ENCODE results near the gene NPM1. TPM values are rescaled to one million over a fixed set of nuclear protein-coding genes. Genes with fewer than 3 reads are reported as not detected.
A peak's percentile ranks its signal among the peaks of the same experiment; 100 is the strongest.
"Not testable (repeated sequence)": the region's sequence is repeated elsewhere in the genome, so short reads cannot be mapped to it uniquely, and the experiment has no call there.

Gene NPM1, protein sequence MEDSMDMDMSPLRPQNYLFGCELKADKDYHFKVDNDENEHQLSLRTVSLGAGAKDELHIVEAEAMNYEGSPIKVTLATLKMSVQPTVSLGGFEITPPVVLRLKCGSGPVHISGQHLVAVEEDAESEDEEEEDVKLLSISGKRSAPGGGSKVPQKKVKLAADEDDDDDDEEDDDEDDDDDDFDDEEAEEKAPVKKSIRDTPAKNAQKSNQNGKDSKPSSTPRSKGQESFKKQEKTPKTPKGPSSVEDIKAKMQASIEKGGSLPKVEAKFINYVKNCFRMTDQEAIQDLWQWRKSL
- total RNA-seq, result 666 TPM

DNA sequence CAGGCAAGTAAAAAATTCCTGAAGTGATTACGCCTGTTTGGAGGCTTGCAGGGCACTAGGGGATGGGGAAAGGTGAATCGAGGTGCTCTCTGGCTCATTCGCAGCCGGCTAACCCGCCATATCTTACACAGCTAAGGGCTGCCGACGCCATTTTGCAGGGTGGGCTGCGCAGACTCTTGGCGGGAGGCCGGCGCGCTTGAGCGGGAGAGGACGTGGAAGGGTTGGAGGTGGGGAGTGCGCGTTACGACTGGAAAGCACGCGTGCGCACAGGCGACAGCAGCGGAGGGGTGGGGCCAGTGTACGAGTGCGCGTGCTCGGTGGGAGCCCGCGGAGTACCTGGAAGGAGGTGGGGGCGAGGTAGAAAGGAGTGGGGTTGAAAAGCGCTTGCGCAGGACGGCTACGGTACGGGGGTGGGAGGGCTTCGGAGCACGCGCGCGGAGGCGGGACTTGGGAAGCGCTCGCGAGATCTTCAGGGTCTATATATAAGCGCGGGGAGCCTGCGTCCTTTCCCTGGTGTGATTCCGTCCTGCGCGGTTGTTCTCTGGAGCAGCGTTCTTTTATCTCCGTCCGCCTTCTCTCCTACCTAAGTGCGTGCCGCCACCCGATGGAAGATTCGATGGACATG, at the start of gene NPM1:
TSS of gene NPM1 (plus strand) at position 505 of the 625 bp plus-strand sequence. CDS start at position 605, 100 bp downstream.
- DNase-seq (ENCODE audit: low spot score), result peak; percentile 97

DNA sequence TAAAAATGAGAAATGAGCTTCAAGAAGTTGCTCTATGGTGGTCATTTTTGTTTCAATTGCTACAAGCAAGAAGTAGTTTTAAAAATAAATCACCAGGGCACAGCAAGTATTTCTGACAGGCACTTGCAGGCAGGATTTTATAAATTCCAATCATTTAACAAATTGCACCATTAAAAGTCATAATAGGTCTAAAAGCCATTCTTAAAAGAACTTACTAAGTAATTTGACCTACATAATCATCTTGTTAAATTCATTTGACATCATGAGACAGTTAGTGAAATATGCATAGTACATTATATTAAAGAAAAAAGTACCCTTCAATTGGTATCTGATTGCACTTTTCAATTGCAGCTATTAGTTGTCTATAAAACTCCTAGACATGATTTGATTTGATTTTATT, 47.6 kb upstream of the NPM1 start:
- DNase-seq (ENCODE audit: low spot score), result no peak

DNA sequence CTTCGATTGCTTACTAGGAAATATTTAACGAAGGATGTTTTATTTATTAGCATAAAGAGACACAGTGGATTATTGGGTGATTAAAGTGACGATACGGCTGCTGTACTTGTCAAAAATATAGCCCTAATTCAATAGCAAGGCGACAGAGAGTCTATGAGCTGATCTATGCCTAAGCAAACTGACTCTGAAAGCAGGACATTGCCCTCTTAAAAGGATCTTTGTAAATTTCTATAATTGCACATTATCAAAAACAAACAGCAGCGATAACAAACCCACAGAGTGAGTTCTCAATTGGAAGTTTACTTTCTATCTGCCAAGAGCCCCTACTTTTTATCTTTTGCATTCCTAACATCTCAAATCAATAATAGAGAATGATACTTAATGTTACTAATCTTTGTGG, 47.2 kb upstream of the NPM1 start:
- no peak for DNase-seq (ENCODE audit: low spot score)

DNA sequence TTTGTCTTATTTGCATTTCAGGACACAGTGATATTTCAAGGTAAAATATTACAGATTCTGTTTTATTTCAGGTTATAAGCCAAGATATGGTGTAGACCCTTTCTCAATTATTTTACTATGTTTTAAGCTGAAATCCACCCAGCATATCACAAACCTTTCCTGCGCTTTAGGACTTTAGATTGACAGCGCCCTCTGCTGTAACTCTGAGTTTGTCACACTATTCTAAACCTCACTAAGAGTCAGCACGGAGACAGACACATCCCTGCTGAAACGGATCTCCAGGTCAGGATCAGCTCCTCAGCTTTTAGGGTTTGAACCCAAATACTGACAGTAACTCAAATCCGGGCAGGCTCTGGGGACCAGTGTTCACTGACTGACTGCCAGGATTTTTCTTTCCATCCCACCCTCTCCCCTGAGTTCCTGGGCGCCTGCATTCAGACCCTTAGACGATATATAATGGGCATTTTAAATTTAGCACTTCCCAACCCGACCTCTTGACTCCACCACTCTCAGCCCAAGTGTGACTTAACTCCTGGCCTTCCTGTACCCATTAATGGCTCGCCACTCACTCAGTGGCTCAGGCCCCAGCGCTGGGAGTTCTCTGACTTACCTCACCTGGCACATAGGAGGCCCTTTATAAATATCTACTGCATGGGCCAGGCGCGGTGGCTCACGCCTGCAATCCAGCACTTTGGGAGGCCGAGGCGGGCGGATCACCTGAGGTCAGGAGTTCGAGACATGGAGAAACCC, 45.1 kb upstream of the NPM1 start:
- peak; percentile 38 for DNase-seq (ENCODE audit: low spot score)

DNA sequence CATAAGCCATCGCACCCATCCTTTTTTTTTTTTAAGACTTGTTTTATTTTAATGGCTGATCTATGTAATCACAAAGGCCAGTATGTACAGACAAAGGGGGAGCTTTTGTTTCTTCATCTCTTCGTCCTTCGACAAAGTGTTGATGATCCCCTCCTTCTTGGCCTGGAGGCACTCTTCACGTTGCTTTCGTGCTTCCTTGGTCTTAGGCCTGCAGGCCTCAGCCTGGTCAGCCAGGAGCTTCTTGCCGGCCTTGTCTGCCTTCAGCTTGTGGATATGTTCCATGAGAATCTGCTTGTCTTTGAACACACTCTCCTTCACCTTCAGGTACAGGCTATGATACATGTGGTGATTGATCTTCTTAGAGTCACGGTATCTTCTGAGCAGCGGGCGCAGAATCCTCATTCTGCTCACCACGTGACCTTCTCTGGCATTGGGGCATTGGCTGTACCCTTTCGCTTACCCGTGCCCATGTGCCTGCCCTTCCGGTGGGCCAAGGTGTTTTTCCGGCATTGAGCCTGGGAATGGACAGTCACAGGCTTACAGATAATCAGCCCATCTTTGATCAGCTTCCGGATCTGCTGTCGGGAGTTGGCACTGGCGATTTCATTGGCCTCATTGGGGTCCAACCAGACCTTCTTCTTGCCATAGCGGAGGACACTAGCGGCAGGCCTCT, 42.6 kb upstream of the NPM1 start:
- no peak for DNase-seq (ENCODE audit: low spot score)

DNA sequence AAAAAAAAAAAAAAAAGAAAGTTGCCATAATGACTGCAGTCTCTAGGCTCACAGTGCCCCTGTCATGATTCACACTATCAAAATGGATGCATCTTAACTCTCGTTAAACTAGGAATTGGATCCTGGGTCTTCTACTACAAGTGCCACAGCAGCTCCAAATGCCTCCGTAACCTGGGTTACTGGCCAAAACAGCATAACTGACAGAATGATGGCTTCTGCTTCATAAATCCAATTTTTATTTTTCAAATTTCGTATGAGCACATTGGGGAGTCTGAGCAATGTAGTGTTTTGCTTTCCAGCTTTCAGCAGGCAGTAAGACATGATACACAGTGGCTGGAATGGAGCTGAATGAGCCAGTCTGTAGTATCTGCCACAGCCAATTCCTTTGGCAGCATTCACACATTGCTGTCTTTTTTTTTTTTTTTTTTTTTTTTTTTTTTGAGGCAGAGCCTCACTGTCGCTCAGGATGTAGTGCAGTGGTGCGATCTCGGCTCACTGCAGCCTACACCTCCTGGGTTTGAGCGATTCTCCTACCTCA, 36.0 kb upstream of the NPM1 start:
- no peak for DNase-seq (ENCODE audit: low spot score)

DNA sequence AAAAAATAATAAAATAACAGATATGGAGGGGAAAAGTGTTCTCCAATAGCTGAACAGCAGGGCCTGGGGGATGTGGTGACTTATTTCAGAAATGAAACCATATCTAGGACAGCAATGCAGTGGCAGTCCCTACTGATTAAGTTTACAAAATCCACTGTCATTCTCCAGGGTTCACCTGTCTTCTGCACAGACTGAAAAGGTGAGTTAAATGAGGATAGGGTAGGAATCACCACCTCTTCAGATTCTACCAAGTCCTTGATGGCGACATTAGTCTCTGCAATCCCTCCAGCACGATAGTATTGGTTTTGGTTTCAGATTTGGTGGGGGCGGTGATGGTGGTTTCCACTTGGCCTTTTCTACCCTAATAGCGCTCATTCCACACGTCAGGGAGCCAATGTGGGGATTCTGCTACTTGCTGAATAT, 32.3 kb upstream of the NPM1 start:
- no peak for DNase-seq (ENCODE audit: low spot score)

DNA sequence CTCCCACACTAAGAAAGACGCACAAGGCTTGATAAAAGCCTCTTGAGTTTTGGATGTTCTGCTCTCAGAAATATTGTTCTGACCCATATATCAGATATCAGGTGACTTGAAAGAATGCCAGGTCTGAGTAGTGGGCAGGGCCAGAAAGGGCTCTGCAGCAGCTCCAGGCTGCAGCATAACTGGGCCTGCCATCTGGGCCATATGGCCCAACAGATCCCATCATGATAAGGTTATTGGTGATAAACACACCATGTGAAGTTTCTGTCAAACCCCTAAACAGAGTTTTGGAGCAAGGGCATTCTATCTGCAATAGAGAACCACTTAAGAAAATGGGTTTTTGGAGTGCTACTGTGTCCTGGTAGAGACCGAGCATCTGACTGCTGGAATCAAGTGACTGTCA, 29.8 kb upstream of the NPM1 start:
- DNase-seq (ENCODE audit: low spot score), result no peak

DNA sequence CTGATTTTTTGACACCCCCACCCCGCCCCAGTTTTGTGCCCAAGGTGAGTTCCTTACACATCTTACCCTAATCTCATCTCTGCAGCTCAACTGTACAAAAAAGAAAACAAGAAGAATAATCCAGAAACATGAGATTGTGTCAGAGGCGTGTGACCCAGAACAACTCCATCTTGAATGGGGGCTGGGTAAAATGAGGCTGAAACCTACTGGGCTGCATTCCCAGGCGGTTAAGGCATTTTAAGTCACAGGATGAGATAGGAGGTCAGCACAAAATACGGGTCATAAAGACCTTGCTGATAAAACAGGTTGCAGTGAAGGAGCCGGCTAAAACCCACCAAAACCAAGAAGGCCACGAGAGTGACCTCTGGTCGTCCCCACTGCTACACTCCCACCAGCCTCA, 26.5 kb upstream of the NPM1 start:
- not testable (repeated sequence) for DNase-seq (ENCODE audit: low spot score)

DNA sequence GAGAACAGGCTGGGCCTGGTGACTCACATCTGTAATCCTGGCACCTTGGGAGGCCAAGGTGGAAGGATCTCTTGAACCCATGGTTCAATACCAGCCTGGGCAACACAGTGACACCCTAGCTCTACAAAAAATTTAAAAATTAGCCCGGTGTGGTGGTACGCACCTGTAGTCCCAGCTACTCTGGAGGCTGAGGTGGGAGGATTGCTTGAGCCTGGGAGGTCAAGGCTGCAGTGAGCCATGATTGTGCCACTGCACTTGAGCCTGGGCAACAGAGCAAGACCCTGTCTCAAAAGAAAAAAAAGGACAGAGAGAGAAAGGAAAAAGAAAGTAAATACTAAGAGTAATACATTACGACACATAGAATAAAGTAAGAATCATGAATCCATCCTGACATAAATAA, 24.4 kb upstream of the NPM1 start:
- not testable (repeated sequence) for DNase-seq (ENCODE audit: low spot score)

DNA sequence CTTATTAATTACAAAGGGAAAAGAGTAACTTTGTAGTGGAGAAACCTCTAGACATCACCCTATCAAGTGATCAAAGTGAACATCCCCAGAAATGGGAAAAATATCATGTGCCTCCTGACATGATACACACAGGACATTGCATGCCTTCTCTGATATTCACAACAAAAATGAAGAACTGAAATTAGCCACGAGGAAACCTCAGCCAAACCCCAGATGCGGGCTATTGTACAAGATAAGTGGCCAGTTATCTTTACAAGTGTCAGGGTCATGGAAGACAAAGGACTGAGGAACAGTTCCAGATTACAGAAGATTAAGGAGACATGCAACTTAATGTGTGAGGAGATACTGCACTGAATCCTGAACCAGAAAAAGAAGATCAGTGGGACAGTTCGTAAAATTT, 23.8 kb upstream of the NPM1 start:
- no peak for DNase-seq (ENCODE audit: low spot score)

DNA sequence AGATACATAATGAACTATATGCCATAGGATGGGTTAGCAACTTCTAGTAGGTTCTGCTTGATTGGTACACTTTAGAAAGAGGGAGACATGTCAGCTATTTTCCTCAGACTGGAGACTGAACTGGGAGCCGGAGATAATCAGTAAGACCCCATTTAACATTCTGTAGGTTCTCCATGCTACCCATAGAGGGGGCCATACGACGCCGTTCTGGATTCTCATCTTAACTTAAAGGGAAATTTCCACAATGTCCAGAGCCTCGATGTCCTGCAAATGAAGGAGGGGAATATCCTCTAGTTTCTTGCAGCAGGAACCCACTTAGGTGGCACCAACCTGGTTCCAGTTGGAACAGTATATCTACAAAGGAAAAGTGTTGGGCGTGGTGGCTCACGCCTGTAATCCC, 22.3 kb upstream of the NPM1 start:
- no peak for DNase-seq (ENCODE audit: low spot score)

DNA sequence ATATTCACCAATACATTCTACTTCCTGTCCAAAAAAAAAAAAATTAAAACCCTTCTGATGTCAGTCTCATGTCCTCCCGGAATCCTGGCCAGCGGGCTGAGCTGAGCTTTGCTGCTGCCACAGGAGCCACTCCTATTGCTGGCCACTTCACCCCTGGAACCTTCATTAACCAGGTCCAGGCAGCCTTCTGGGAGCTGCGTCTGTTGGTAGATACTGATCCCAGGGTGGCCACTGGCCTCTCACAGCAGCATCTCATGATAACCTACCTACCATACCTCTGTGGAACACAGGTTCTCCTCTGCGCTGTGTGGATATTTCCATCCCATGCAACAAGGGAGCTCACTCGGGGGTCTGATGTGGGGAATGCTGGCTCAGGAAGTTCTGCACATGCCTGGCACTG, 21.0 kb upstream of the NPM1 start:
- no peak for DNase-seq (ENCODE audit: low spot score)

DNA sequence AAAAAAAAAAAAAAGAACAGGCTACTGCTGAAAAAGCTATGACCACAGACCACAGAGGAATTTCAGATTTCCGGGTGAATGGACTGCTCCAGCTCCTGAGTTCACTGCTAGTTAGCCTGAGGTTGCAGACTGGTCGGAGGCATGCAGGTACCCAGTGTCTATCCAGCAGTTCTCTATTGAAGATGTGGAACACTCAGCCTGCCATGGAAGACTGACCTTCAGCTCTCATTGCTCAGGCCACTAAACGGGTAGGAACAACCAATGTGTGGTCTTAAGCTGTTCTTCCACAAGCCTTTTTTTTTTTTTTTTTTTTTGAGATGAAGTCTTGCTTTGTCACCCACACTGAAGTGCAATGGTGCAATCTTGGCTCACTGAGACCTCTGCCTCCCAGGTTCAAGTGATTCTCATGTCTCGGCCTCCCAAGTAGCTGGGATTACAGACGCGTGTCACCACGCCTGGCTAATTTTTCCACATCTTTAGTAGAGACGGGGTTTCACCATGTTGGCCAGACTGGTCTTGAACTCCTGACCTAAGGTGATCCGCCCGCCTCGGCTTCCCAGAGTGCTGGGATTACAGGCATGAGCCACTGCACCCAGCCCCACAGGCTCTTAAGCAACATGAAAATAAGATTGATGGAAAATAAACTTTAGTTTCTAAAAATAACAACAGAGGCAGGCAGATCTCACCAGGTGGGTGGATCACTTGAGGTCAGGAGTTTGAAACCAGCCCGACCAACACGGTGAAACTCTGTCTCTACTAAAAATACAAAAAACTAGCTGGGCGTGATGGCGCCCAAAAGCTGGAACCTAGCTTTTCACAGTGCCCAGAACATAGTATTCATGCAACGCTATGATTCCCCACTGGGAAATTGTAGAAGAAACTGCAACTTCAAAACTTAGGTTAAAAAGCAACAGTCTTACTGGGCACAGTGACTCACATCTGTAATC, 20.0 kb upstream of the NPM1 start:
- no peak for DNase-seq (ENCODE audit: low spot score)

DNA sequence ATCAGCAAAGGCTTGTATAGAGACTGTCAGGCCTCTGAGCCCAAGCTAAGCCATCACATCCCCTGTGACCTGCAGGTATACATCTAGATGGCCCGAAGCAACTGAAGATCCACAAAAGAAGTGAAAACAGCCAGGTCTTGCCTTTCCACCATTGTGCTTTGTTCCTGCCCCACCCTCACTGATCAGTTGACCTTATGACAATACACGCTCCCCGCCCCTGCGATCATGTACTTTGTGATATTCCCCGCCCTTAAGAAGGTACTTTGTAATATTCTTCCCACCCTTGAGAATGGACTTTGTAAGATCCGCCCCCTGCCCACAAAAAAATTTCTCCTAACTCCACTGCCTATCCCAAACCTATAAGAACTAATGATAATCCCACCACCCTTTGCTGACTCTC, 18.6 kb upstream of the NPM1 start:
- DNase-seq (ENCODE audit: low spot score), result no peak

DNA sequence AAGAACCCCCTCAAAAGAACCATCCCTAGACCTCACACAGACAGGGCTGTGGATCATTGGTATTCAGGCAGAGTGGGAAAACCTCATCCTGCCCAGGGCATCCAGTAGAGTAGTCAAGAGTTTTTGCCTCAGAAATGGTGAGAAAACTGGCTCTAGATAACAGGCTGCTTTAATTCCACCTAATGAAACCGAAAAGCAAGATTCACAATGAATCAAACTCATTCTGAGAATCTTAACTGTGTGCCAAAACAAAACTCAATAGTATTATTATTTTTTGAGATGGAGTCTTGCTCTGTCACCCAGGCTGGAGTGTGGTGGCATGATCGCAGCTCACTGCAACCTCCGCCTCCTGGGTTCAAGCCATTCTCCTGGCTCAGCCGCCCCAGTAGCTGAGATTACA, 17.8 kb upstream of the NPM1 start:
- DNase-seq (ENCODE audit: low spot score), result no peak

DNA sequence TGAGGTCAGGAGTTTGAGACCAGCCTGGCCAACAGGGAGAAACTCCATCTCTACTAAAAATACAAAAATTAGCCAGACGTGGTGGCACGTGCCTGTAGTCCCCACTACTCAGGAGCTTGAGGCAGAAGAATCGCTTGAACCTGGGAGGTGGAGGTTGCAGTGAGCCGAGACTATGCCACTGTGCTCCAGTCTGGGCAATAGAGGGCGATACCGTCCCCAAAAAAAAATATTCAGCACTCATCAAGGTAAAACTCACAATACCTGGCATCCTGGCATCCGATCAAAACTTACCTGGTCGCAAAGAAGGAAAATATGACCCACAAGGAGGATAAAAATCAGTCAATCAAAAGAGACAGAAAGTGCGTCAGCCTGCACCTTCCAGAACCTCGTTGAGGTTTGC, 16.8 kb upstream of the NPM1 start:
- not testable (repeated sequence) for DNase-seq (ENCODE audit: low spot score)

DNA sequence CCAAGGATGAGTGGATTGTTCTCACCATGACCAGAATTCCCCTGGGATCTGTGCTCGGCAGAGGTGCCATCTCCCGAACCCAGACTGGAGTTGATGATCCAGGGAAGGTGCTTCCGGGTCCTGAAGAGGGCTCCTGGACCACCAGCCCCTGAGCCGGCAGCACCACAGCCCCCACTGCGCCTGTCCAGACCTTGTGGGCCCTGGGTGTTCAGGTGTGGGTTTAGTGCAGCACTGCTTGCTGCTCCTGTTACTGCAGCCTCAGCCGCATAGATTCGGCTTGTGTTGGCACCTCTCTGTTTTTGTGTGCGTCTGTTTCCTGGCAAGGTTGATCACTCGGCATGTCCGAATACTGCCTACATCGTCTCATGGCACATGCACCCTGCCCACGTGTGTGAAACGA, 16.3 kb upstream of the NPM1 start:
- no peak for DNase-seq (ENCODE audit: low spot score)

DNA sequence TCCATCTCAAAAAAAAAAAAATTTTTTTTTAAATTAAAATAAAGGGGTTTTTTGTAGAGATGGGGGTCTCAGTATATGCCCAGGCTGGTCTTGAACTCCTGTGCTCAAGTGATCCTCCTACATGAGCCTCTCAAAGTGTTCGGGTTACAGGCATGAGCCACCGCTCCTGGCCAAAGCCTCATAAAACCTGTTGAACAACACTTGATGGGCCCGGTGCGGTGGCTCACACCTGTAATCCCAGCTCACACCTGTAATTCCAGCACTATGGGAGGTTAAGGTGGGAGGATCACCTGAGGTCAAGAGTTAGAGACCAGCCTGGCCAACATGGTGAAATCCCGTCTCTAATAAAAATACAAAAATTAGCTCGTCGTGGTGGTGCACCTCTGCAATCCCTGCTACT, 7.7 kb upstream of the NPM1 start:
- no peak for DNase-seq (ENCODE audit: low spot score)

DNA sequence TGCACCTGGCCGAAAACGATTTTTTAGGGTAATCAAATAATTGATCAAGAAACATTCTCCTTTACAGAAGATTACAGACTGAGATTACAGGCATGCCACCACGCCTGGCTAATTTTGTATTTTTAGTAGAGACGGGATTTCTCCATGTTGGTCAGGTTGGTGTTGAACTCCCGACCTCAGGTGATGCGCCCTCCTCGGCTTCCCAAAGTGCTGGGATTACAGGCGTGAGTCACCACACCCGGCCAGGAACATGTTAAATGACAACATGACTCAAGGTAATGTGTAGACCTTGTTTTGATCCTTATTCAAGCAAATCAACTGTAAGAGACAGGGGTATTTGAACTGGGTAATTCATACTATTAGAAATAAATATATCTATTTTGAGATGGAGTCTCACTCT, 3.2 kb upstream of the NPM1 start:
- not testable (repeated sequence) for DNase-seq (ENCODE audit: low spot score)

DNA sequence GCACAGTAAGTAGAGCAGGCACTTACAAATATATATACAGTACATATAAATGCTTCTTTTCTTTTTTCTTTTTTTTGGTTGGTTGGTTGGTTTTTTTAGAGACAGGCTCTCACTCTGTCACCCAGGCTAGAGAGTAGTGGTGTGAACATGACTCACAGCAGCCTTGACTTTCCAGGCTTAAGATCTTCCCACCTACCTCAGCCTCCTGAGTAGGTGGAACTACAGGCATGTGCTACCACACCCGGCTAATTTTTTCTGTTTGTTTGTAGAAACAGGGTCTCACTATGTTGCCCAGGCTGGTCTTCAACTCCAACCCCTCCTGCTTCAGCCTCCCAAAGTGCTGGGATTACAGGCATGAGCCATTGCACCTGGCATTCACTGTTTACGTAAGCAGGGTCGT, 2.6 kb upstream of the NPM1 start:
- DNase-seq (ENCODE audit: low spot score), result not testable (repeated sequence)
